Muscle layer of colon (tissue), 2 donors: ENCODE results near the gene TLK1.

Experiments
- H3K27ac ChIP-seq: one replicate; pipeline ENCODE4 v1.7.0; 2013; ENCODE audit warnings: low read depth, mild to moderate bottlenecking, low read length, moderate library complexity
- H3K27me3 ChIP-seq, 2 donors: one replicate each; pipeline ENCODE4 v1.7.0; 2013; ENCODE audit warnings: low read length in 2 of 2, mild to moderate bottlenecking in 2 of 2; ENCODE audit not compliant: insufficient read depth in 2 of 2, control insufficient read depth in 1 of 2
- H3K36me3 ChIP-seq: one replicate; pipeline ENCODE4 v1.7.0; 2013; ENCODE audit warnings: mild to moderate bottlenecking, low read length; ENCODE audit not compliant: insufficient read depth
- H3K4me1 ChIP-seq: one replicate; pipeline ENCODE4 v1.7.0; 2013; ENCODE audit warnings: mild to moderate bottlenecking, low read length; ENCODE audit not compliant: insufficient read depth
- H3K4me3 ChIP-seq, 2 donors: one replicate each; pipeline ENCODE4 v1.7.0; 2013; ENCODE audit warnings: low read length in 2 of 2, low read depth in 1 of 2, mild to moderate bottlenecking in 1 of 2, moderate library complexity in 1 of 2
- H3K9ac ChIP-seq: one replicate; pipeline ENCODE4 v1.7.0; 2013; ENCODE audit warnings: low read length
- H3K9me3 ChIP-seq: one replicate; pipeline ENCODE4 v1.7.0; 2013; ENCODE audit warnings: mild to moderate bottlenecking, low read length
- donor health status: abdominal sarcoma.
- donor health status: Adenocarcinoma of cecum.

TLK1 gene

DNA sequence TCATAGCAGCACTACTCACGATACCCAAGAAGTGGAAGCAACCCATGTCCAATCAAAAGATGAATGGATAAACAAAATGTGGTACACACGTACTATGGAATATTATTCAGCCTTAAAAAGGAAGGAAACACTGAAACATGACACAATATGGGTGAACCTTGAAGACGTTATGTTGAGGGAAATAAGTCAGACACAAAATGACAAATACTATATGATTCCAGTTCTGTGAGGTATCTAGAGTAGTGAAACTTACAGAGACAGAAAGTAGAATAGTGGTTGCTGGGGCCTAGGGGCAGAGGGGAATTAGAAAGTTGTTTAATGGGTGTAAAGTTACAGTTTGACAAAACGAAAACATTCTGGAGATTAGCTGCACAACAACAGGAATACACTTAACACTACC, 24.7 kb downstream of the TLK1 start:
- H3K27me3 ChIP-seq, result no peaks in the 10 kb centered on the region
- no peak overlapping the region for H3K4me3 ChIP-seq
- H3K4me1 ChIP-seq, result peaks cover 31% of the 10 kb centered on the region
- no peaks in the 10 kb centered on the region for H3K36me3 ChIP-seq
- no peak overlapping the region for H3K27ac ChIP-seq
- no peaks in the 10 kb centered on the region for H3K9me3 ChIP-seq
- no peak overlapping the region for H3K9ac ChIP-seq

- Histone ChIP-seq H3K9me3 (no peaks in the 10 kb centered on the region), H3K9ac (no peak overlapping the region), H3K27me3 (no peaks in the 10 kb centered on the region), H3K4me1 (peaks cover 23% of the 10 kb centered on the region), H3K36me3 (no peaks in the 10 kb centered on the region), H3K27ac (no peak overlapping the region), H3K4me3 (no peak overlapping the region)
These were observed 26.0 kb downstream of the TLK1 start for GRCh38 chr2:171134624-171135230.

DNA sequence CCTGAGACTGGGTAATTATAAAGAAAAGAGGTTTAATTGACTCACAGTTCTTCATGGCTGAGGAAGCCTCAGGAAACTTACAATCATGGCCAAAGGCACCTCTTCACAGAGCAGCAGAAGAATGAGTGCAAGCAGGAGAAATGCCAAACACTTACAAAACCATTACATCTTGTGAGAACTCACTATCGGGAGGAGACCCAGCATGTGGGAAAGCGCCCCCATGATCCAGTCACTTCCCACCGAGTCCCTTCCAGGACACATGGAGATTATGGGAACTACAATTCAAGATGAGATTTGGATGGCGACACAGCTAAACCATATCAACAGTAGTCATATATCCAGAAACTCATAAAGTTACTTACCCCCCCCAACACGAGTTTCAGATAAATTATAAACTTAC, 28.6 kb downstream of the TLK1 start:
- no peaks in the 10 kb centered on the region for H3K36me3 ChIP-seq
- no peak overlapping the region for H3K4me3 ChIP-seq
- H3K27me3 ChIP-seq, result no peaks in the 10 kb centered on the region
- H3K9ac ChIP-seq, result no peak overlapping the region
- H3K27ac ChIP-seq, result no peak overlapping the region
- H3K9me3 ChIP-seq, result no peaks in the 10 kb centered on the region
- H3K4me1 ChIP-seq, result peaks cover 20% of the 10 kb centered on the region

GRCh38 chr2:171128461-171128860, 32.2 kb downstream of the TLK1 start:
- Histone ChIP-seq H3K27me3 (no peaks in the 10 kb centered on the region), H3K9ac (no peak overlapping the region), H3K36me3 (no peaks in the 10 kb centered on the region), H3K27ac (no peak overlapping the region), H3K4me3 (no peak overlapping the region), H3K4me1 (peaks cover 4% of the 10 kb centered on the region), H3K9me3 (no peaks in the 10 kb centered on the region)

DNA sequence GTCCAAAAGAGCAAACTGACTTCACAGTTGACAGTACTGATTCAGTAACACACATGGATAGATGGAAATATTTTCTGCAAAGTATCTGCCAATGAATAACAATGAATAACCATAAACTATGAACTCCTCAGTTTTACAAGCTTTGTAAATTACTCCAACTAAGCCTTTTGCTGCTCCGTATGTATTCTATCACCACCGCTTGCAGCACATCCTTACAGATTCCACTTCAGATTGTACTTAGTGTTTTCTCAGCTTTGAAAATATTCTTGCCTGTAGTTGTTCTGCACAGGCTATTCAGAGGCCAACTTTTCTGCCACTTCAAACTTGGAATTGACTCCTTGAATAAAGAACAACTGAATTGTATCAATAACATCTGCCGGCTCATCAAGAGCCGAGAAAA, 36.2 kb downstream of the TLK1 start:
- H3K4me3 ChIP-seq, result no peak overlapping the region
- no peaks in the 10 kb centered on the region for H3K27me3 ChIP-seq

GRCh38 chr2:171109571-171109970, 51.1 kb downstream of the TLK1 start:
- no peak overlapping the region for H3K9ac ChIP-seq
- no peaks in the 10 kb centered on the region for H3K36me3 ChIP-seq
- H3K27me3 ChIP-seq, result no peaks in the 10 kb centered on the region

More for the DNA sequence above, 36.2 kb downstream of the TLK1 start:
- H3K9ac ChIP-seq, result no peak overlapping the region
- H3K27ac ChIP-seq, result no peak overlapping the region
- H3K4me1 ChIP-seq, result no peaks in the 10 kb centered on the region
- H3K36me3 ChIP-seq, result no peaks in the 10 kb centered on the region
- H3K9me3 ChIP-seq, result no peaks in the 10 kb centered on the region

DNA sequence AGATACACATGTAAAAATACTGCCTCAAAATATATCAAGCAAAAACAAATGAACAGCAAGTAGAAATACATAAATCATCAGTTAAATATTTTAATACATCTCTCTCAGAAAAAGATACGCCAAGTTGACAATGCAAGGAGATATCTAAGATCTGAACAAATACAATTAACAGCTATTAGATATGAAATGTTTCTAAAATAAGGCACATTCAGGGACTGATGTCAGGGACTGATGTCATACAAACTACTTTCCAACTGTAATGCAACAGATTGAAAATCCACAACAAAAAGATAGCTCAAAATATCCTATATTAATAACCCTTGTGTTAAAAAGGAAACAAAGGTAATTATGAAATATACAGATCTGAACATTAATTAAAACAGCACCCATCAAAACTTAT, 51.7 kb downstream of the TLK1 start:
- no peak overlapping the region for H3K9ac ChIP-seq
- H3K36me3 ChIP-seq, result no peaks in the 10 kb centered on the region
- H3K4me3 ChIP-seq, result no peak overlapping the region
- no peaks in the 10 kb centered on the region for H3K27me3 ChIP-seq
- no peak overlapping the region for H3K27ac ChIP-seq
- H3K4me1 ChIP-seq, result no peaks in the 10 kb centered on the region
- no peaks in the 10 kb centered on the region for H3K9me3 ChIP-seq

More at GRCh38 chr2:171109571-171109970, 51.1 kb downstream of the TLK1 start:
- Histone ChIP-seq H3K4me3 (no peak overlapping the region), H3K4me1 (no peaks in the 10 kb centered on the region), H3K9me3 (no peaks in the 10 kb centered on the region), H3K27ac (no peak overlapping the region)

DNA sequence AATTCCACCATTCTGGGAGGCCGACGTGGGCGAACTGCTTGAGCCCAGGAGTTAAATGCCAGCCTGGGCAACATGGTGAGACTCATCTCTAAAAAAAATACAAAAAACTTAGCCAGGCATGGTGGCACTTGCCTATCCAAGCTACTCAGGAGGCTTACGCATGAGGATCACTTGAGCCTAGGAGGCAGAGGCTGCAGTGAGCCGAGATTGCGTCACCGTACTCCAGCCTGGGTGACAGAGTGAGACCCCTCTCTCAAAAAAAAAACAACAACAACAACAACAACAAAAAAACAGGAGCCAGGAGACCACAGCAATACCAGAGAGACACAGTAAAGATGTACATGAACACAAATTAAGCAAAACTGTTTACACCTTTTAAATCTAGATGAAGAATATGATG, 52.9 kb downstream of the TLK1 start:
- H3K9me3 ChIP-seq, result no peaks in the 10 kb centered on the region
- H3K27me3 ChIP-seq, result no peaks in the 10 kb centered on the region
- no peak overlapping the region for H3K9ac ChIP-seq
- H3K4me1 ChIP-seq, result no peaks in the 10 kb centered on the region
- no peak overlapping the region for H3K27ac ChIP-seq
- no peaks in the 10 kb centered on the region for H3K36me3 ChIP-seq
- H3K4me3 ChIP-seq, result no peak overlapping the region

DNA sequence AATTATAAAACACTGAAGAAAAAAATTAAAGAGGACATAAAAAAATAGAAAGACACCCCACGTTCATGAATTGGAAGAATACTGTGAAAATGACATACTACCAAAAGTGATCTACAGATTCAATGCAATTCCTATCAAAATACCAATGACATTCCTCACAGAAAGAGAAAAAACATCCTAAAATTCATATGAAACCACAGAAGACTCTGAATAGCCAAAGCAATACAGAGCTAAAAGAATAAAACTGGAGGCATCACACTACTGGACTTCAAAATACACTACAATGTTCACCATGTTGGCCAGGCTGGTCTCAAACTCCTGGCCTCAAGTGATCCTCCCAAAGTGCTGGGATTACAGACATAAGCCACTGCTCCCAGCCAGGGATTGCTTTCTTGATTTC, 56.3 kb downstream of the TLK1 start:
- no peak overlapping the region for H3K4me3 ChIP-seq
- H3K36me3 ChIP-seq, result no peaks in the 10 kb centered on the region
- H3K9me3 ChIP-seq, result no peaks in the 10 kb centered on the region
- H3K27ac ChIP-seq, result no peak overlapping the region
- H3K27me3 ChIP-seq, result no peaks in the 10 kb centered on the region
- H3K9ac ChIP-seq, result no peak overlapping the region
- no peaks in the 10 kb centered on the region for H3K4me1 ChIP-seq

GRCh38 chr2:171102802-171103201, 57.9 kb downstream of the TLK1 start:
- no peak overlapping the region for H3K4me3 ChIP-seq
- no peaks in the 10 kb centered on the region for H3K4me1 ChIP-seq
- no peak overlapping the region for H3K27ac ChIP-seq
- no peak overlapping the region for H3K9ac ChIP-seq
- H3K36me3 ChIP-seq, result no peaks in the 10 kb centered on the region
- no peaks in the 10 kb centered on the region for H3K27me3 ChIP-seq
- peaks cover 3% of the 10 kb centered on the region for H3K9me3 ChIP-seq

DNA sequence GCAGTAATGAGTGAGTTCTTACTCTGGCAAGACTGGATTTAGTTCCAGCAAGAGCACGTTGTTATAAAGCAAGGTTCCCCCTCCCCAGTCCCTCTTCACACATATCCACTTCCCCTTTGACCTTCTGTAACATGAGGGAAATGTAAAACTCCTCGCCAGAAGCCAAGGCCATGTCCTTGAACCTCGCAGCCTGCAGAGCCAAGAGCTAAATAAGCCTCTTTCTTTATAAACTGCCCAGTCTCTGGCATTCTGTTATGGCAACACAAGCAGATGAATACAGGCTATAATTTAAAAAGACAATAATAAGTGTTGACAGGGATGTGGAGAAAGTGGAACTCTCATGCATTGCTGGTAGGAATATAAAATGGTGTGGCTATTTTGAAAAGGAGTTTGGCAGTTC, 60.3 kb downstream of the TLK1 start:
- no peaks in the 10 kb centered on the region for H3K36me3 ChIP-seq
- no peak overlapping the region for H3K9ac ChIP-seq
- no peaks in the 10 kb centered on the region for H3K4me1 ChIP-seq
- peaks cover 3% of the 10 kb centered on the region for H3K9me3 ChIP-seq
- no peaks in the 10 kb centered on the region for H3K27me3 ChIP-seq
- H3K4me3 ChIP-seq, result no peak overlapping the region
- no peak overlapping the region for H3K27ac ChIP-seq

- Histone ChIP-seq H3K4me3 (no peak overlapping the region), H3K4me1 (no peaks in the 10 kb centered on the region), H3K9ac (no peak overlapping the region), H3K27ac (no peak overlapping the region), H3K27me3 (no peaks in the 10 kb centered on the region), H3K36me3 (no peaks in the 10 kb centered on the region), H3K9me3 (peaks cover 3% of the 10 kb centered on the region)
These were observed 62.1 kb downstream of the TLK1 start for GRCh38 chr2:171098607-171099006.
